GM21367 (cell line): ENCODE data around the gene RPL18.

ENCODE experiments used
- ATAC-seq: cut with Tn5 transposase; IDR thresholded peaks from one replicate; pipeline ENCODE4 v1.9.1; 2021; ENCODE audit not compliant: unreplicated experiment

RPL18 gene

DNA sequence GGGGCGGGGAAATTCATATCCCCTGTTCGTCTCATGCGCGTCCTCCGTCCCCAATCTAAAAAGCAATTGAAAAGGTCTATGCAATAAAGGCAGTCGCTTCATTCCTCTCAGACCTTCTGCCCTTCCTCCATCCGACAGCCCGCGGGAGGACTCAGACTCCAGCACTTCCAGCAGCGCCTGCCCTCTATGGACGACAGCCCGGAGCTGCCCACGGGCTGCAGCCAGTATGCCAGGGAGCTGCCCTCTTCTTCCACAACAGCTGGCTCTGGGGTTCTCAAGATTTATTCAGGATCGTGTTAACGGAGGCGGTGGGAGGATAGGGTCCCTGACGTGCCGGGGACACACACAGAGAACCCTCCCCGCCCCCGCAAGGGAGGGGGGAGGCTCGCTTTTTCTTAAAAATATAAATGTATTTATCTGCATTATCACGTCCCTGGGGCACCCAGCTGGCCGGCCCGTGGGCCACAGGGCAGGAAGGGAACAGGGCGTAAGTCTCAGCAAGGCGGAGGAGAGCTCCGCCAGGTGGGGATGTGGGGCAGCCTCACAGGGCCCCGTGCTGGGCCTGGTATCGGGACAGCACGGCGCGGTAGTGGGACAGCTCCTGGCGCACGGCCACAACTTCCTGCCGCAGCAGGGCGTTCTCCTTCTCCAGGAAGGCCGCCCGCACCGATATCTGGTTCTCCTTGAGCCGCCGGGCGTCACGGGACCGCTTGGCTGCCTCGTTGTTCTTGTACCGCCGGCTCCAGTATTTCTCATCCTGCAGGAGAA lies 11.5 kb upstream of the RPL18 start:
- ATAC-seq: no peak

DNA sequence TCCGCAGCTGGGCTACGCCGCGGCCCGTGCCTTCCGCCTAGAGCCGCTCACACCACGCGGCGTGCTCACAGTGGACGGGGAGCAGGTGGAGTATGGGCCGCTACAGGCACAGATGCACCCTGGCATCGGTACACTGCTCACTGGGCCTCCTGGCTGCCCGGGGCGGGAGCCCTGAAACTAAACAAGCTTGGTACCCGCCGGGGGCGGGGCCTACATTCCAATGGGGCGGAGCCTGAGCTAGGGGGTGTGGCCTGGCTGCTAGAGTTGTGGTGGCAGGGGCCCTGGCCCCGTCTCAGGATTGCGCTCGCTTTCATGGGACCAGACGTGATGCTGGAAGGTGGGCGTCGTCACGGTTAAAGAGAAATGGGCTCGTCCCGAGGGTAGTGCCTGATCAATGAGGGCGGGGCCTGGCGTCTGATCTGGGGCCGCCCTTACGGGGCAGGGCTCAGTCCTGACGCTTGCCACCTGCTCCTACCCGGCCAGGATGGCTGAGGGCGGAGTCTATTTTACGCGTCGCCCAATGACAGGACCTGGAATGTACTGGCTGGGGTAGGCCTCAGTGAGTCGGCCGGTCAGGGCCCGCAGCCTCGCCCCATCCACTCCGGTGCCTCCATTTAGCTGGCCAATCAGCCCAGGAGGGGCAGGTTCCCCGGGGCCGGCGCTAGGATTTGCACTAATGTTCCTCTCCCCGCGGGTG lies 10.8 kb upstream of the RPL18 start:
- ATAC-seq: no peak

DNA sequence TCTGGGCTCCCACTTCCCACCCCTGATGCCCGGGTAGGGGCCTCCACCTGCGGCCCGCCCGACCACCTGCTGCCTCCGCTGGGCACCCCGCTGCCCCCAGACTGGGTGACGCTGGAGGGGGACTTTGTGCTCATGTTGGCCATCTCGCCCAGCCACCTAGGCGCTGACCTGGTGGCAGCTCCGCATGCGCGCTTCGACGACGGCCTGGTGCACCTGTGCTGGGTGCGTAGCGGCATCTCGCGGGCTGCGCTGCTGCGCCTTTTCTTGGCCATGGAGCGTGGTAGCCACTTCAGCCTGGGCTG lies 10.3 kb upstream of the RPL18 start:
- ATAC-seq: no peak

DNA sequence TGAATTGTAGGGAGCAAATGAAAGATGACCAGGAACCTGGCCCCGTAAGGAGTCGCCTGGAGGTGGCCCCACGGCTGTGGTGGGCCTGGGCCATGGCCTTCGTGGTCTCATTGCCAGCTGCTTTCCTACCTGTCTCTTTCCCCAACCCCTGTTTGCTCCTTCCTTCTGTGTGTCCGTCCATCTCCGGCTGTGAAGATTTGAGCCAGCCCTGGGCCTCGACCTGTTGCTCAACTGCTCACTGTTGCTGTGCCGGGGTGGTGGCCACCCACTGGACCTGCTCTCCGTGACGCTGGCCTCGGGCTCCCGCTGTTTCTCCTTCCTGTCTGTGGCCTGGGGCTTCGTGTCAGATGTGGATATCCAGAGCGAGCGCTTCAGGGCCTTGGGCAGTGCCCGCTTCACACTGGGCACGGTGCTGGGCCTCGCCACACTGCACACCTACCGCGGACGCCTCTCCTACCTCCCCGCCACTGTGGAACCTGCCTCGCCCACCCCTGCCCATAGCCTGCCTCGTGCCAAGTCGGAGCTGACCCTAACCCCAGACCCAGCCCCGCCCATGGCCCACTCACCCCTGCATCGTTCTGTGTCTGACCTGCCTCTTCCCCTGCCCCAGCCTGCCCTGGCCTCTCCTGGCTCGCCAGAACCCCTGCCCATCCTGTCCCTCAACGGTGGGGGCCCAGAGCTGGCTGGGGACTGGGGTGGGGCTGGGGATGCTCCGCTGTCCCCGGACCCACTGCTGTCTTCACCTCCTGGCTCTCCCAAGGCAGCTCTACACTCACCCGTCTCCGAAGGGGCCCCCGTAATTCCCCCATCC lies 9.7 kb upstream of the RPL18 start:
- no peak for ATAC-seq

DNA sequence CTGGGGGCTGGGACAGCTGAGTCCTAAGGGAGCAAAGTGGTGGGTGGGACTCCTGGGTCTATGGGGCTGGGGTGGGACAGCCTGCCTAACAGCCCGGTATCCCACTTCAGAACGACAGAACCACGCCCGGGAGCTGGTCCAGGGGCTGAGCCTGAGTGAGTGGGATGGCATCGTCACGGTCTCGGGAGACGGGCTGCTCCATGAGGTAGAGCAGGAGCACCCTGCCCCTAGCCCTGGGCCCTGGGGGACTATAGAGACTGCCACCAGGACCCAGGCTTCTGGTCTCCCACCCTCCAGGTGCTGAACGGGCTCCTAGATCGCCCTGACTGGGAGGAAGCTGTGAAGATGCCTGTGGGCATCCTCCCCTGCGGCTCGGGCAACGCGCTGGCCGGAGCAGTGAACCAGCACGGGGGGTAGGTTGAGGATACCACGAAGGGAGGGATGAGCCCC lies 8.9 kb upstream of the RPL18 start:
- no peak for ATAC-seq

DNA sequence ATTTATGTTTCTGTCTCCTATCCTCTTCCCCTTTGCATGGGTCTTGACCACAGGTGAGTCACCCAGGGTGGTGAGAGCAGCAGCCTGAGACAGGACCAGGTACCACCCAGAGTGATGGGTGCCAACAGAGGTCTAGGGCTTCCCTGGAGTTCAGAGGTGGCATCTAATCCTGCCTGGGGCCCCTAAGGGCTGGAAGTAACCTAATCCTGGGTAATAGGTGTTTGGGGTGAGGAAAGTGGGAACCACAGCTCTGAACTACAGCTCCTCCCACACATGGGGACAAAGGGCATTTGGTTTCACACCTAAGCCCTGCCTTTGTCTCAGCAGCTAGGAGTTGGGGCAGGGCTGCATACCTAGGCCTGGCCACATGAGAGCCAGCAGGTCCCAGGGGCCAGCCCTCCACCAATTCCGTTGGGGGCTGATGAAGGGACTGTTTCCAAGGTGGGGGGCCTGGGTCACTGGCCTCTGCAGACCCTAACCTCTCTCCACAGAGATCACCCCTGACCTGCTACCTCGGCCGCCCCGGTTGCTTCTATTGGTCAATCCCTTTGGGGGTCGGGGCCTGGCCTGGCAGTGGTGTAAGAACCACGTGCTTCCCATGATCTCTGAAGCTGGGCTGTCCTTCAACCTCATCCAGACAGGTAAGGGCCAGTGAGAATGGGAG lies 8.4 kb upstream of the RPL18 start:
- no peak for ATAC-seq

DNA sequence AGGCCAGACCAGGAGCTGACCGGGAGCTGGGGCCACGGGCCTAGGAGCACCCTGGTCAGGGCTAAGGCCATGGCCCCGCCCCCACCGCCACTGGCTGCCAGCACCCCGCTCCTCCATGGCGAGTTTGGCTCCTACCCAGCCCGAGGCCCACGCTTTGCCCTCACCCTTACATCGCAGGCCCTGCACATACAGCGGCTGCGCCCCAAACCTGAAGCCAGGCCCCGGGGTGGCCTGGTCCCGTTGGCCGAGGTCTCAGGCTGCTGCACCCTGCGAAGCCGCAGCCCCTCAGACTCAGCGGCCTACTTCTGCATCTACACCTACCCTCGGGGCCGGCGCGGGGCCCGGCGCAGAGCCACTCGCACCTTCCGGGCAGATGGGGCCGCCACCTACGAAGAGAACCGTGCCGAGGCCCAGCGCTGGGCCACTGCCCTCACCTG lies 6.9 kb upstream of the RPL18 start:
- ATAC-seq: no peak

DNA sequence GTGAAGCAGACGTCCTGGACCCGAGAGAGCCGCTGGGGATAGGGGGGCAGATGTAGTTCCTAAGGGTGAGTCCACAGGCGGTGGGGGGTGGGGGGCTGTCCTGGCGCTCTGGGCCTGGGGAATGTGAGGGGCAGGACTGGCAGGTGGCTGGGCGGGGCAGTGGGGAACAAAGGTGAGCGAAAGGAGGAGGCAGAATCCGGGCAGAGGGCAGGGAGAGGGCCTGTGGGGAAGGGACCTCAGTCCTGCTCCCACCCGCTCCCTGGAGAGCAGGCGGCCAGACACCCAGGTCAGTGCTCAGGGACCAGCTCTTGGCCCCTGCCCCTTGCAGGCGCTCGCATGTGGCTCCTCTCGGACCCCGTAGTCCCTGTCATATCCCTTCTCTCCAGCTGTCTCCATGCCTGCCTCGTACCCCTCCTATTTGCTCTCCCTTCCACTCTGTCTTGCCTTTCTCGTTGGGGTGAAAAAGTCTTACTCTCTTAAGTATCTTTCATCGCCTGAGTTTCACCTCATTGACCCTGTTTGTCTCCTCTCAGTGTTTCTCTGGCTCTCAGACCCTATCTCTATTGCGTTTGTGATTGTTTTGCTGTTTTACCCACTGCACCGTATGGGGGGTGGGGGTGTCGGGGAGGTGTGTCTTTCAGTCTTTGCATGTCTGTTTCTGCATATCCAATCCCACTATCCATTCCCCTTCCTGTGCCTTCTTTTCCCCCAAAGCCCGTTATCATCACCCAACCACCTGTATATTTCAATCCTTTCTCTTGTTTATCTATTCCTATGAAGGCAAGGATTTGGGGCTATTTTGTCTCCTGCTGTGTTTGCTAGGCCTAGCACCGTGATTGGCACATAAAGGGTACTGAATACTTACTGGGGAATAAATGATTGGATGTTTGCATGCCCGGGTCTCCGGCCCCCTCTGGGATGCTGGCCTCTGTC lies 6.1 kb upstream of the RPL18 start:
- ATAC-seq: no peak

DNA sequence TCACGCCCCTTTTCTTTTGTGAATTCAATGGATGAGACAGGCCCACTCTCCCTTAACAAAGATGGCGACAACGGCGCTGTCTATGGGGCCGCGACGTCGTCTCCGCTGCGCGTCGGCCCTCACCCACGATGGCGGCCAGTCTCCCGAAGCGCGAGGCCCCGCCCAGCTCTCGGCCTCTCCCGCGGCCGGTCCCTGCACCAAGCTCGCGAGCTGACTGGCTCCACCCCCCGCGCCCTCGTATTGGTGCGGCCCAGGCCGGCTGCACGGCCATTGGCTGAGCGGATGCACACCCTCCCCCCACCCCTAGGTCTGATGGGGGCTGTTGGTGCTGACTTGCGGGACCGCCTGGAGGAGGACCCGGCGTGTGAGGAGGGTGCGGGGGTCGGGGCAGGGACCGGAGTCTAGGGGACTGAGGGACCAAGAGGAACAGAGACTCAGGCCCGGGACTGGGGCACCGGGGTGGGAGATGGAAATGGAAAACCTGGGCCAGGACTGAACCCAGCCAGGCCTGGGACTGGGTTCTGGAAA lies 5.2 kb upstream of the RPL18 start:
- ATAC-seq: peak; percentile 42

DNA sequence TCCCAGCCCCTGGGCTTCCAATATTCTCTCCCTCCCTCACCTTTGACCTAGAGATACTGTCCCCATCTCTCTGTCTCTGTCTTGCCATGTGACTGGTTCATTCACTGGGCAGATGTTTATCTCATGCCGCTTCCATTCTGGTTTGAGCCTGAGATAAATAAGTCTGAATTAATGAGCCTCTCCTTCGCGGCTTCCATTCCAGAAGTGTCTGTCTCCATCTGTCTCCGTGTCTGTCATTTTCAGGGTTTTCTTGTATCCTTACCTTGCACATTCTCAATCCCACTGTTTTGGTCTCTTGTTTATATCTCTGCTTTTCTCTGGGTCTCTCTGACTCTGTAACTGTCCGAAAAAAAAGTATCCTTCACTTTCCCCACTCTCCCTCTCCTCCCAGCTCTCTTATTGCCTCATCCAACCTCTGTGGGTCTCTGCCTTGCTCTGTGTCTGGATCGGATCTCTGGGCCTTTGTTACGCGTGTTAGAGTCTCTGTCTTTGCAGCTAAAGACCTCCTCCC lies 4.6 kb upstream of the RPL18 start:
- ATAC-seq: no peak

DNA sequence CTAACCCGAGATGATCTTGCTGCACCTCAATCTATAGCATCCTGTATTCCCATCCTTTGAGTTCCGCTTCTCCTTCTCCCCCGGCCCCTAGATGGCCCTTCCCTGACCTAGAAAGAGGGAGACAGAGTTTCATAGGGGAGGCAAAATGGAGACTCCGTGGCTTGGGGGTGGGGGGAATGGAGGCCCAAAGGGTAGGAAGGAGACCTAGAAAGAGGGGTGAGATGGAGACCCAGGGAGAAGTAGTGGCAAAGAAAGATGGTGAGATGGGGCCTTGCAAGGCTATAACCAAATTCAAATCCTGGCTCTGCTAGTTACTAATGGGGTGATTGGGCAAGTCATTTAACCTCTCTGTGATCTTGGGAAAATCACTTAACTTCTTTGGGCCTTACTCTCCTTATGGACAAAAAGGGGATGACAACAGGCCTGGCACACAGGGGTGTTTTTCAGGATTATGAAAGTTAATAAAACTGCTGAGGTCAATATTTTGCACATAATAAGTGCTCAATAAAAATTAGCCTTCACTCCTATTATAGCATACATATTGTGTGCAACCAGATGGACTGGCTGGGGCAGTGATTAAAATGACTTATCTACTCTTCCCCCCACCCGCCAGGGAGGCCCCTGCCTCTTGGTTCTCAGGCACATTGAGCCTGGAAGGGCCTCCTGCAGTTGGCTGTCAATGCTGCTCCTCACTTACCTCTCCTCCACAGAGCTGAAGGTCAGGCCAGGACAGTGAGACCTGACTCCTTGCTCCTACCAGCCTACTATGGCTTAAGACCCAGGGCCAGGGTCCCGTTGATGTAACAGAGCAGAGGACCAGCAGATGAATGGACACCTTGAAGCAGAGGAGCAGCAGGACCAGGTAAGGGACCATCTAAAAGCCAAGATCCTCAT lies 961 bp upstream of the RPL18 start:
- peak; percentile 3 for ATAC-seq

DNA sequence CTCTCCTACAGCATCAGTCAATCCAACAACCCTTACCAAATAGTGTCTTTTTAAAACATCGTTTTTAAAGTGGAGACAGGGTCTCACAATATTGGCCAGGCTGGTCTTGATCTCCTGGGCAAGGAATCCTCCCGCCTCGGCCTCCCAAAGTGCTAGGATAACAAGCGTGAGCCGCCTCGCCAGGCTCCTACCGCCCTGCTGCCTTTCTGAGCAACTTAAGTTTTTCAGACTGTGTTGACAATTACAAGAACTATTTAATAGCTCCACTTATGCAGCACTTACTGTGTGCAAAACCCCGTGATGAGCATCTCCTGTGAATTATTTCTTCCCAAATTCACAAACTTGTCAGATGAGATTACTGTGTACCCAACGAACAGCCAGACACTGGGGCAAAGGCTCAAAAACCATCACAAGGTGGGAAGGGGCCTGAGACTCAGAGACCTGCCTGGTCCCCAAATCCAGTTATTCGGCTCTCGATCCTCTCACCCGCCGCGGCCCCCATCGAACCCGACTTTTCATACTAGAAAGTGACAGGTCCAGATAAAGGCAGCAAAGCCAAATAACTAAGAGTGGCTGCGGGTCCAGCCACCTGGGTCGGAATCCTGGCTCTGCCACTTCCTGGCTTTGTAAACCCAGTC lies 581 bp downstream of the RPL18 start:
- ATAC-seq: no peak

DNA sequence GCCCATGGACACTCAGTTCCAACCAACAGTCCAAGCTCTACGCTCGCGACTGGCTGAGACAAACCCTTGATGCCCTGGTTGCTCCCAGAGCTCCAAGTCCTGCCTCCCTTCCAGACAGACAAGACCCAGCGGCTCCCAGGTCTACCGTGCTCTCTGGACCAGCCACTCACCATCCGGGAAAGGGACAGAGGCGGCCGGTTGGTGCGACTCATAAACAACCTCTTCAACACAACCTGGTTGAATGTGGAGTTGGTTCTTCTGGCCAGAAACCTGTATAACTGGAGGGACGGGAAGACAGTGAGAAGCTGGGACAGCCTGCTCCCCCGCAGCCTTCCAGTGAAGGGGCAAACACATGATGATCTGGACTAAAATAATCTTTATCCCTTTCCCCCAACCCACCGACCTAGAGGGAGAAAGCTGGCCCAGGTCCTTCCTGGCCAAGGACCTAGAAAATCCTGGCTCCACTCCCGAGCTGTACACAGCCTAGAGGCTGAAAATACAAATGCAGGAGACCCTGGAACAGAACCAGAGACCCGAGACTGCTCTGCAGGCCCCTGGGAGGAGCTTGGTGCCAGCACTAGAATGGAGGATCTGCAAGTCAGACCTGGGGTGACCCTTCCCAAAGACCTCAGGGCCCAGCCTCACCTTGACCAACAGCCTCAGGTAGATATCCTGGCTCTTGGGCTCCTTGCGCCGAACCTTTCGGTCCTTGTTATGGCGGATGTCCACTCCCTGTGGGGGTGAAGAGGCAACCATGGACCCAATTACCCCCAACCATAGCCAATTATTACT lies 1.6 kb downstream of the RPL18 start:
- ATAC-seq: no peak

DNA sequence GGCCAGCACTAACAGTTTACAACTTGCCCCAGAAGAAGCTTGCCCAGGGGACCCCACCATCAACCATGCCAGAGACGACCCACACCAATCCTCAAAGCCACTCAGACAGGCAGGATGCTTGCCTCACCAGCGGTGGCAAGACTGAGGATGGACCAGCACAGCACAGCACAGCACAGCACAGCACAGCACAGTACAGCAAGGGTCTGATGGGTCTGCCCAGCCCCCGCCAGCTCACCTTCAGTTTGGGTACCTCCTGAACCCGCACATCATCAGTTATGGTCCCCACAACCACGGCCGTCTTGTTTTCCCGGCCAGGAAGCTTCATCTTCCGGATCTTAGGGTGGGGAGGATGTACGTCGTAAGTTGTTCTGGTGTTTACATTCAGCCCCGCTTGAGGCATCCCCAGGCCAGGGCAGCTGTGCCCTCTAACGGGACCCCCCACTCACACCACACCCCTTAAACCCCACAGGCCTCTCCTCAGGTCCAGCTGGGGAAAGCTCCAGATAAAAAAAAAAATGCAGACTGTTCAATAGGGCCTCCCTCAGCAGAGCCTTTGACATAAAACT lies 2.4 kb downstream of the RPL18 start:
- no peak for ATAC-seq

DNA sequence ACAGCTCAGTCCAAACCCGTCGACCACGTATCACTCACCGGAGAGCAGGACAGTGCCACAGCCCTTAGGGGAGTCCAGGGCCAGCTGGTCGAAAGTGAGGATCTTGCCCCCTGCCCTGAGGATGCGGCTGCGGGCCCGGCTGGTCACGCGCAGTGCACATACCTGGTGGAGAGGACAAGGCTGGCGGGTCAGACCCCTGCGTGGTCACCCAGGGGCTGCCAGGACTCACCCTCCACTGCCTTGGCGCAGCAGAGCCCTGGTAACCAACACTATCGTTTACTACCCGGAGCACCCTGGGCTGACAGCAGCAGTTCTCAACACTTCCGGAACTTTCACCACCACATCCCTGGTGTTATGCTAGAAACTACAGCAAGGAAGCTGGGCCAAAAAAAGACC lies 2.9 kb downstream of the RPL18 start:
- ATAC-seq: no peak

DNA sequence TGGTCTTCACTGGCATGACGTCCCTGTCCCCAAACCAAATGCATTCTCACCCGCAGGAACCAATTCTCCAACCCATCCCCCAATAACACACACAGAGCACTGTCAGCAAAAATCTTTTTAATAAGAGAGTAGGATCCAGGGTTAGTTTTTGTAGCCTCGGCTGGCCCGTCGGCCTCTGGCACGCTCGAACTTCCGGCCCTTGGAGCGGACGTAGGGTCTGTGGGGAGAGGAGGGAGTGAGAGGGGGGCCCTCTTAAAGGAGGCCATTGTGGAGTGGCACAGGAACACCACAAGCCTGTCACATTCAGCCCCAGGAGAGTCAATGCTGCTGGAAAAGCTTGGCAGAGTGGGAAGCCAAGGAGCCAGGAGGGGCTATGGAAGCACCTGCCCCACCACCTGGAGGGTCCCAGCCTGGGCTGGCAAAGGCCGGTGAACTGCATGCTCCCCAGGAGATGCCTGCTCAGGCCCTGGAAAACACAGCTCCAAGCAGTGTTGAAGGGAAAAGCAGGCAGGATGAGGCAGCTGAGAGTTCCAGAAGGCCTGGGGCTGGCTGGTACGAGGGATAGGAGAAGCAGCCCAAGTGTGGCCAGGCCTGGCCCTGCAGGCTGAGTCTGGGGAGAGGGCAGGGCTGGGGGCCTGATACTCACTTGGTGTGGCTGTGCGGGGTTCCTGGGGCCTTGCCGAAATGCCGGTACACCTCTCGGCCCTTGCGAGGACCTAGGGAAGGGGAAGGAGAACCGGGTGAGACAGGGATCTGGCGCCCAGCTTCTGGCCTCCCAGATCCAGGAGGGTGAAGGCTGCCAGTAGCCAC lies 3.5 kb downstream of the RPL18 start:
- ATAC-seq: no peak
